Ovary (tissue), 9 donors: Measurements from ENCODE around the gene ACVRL1. TPM values are rescaled to one million over a fixed set of nuclear protein-coding genes. Genes with fewer than 3 reads are reported as not detected.
A peak's percentile ranks its signal among the peaks of the same experiment; 100 is the strongest.

Experiments
- DNase-seq, 5 donors: peaks; one replicate each; pipeline ENCODE4 v3.0.0-alpha.2; 2019 to 2020
- H3K27ac ChIP-seq, 2 donors: fragments of 200-600 bp; one replicate each; pipeline versions ENCODE4 v1.5.1 to v1.8.0; 2019 to 2022
- H3K27me3 ChIP-seq: fragments of 200-600 bp; one replicate; pipeline ENCODE4 v1.8.0; 2022
- H3K36me3 ChIP-seq: fragments of 200-600 bp; sonication (generic); one replicate; pipeline ENCODE4 v1.5.1; 2019
- H3K4me1 ChIP-seq: one replicate; pipeline ENCODE4 v1.8.1; 2013; ENCODE audit warnings: mild to moderate bottlenecking, moderate library complexity; ENCODE audit not compliant: insufficient read depth
- H3K4me3 ChIP-seq: fragments of 200-600 bp; sonication (generic); one replicate; pipeline ENCODE4 v1.5.1; 2017
- H3K9me3 ChIP-seq, 2 donors: fragments of 200-600 bp in 1 of 2; sonication (generic) in 1 of 2; one replicate each; pipeline versions ENCODE4 v1.5.1 to v1.8.1; 2013 to 2019; ENCODE audit warnings: mild to moderate bottlenecking in 1 of 2, moderate library complexity in 1 of 2
- CTCF ChIP-seq, 3 donors: fragments of 450-650 bp in 2 of 3; fragments of 200-600 bp in 1 of 3; IDR thresholded peaks; one replicate each; pipeline versions ENCODE4 v1.5.1 to v1.8.0; 2016 to 2022; ENCODE audit warnings: antibody characterized with exemption in 3 of 3, mild to moderate bottlenecking in 1 of 3
- EP300 ChIP-seq: sonication (generic); formaldehyde crosslinking; IDR thresholded peaks from one replicate; pipeline ENCODE4 v1.6.1; 2017; ENCODE audit warnings: antibody characterized with exemption
- POLR2A ChIP-seq: fragments of 450-650 bp; IDR thresholded peaks from one replicate; pipeline ENCODE4 v1.6.1; 2017; ENCODE audit warnings: antibody characterized with exemption, mild to moderate bottlenecking, moderate library complexity
- WGBS, 3 donors: extraction: QIAGEN DNeasy Blood & Tissue Kit in 1 of 3; methylation state at CpG; one replicate each; pipeline versions ENCODE4 v1.1.5 to v1.1.7; 2013 to 2017; 5-methylcytosine and 5-hydroxymethylcytosine counted together
- intact Hi-C, 4 donors: fragments of 100-400 bp; cut with DNase I; formaldehyde crosslinking; loops; one replicate each; pipeline versions ENCODE4 v1.11.0 to v1.15.1; 2022 to 2023
- polyA plus RNA-seq, 2 donors: library from polyadenylated mRNA; stranded (reverse); fragments of 200-250 nt in 1 of 2; fragments of 350-450 nt in 1 of 2; fragmentation: Illumina TruSeq in 1 of 2; extraction: RNeasy Lipid Tissue Mini Kit (QIAGEN cat#74804) in 1 of 2; gene quantifications; one replicate each; pipeline ENCODE4 v1.2.3, GENCODE V29; 2013 to 2014
- total RNA-seq, 7 donors: library from RNA; depleted of rRNA in 2 of 7; stranded (reverse); fragments of >200 nt in 2 of 7; fragmentation: NEBNext Ultra II Directional in 3 of 7; extraction: Animal tissue kit (Norgen Biotek cat#: 25700) in 3 of 7; gene quantifications; one replicate each; pipeline versions ENCODE4 v1.1.0 to v1.2.4, GENCODE V29; 2016 to 2023
- donor health status: DM: no; HTN: no; CAD: no; lungs with moderate emphysema.
- donor health status: DM: no; HTN: no; CAD: no.
- donor health status: Bipolar disorder and iron deficiency.
- donor health status: DM: yes; HTN: yes; CAD: no.
- donor health status: DM: no; HTN: no; CAD: no.
- donor health status: DM: yes; HTN: yes; CAD: no.

The ACVRL1 gene
- total and polyA plus RNA-seq, 9 donors = 5.7 to 17.6 (median 11.2) TPM

GRCh38 chr12:51866762-51867161 lies 40.5 kb upstream of the ACVRL1 start:
- no peak overlapping the region for H3K4me3 ChIP-seq
- no peak for DNase-seq
- H3K27me3 ChIP-seq = no peaks in the 10 kb centered on the region
- no peaks in the 10 kb centered on the region for H3K9me3 ChIP-seq
- TF ChIP-seq EP300 (no peak), POLR2A (no peak), CTCF (IDR thresholded peaks at IDR 0.05) (no peak)
- WGBS, 3 donors = 93 to 95% (median 93%) methylated on average over 8 of the region's 8 CpGs
- peaks cover 3% of the 10 kb centered on the region for H3K4me1 ChIP-seq
- intact Hi-C loops = no loop called here
- no peak overlapping the region for H3K27ac ChIP-seq
- no peaks in the 10 kb centered on the region for H3K36me3 ChIP-seq

GRCh38 chr12:51867371-51867770 lies 39.9 kb upstream of the ACVRL1 start:
- no peak for DNase-seq

GRCh38 chr12:51867796-51868428 lies 39.4 kb upstream of the ACVRL1 start:
- H3K9me3 ChIP-seq = no peaks in the 10 kb centered on the region
- no peaks in the 10 kb centered on the region for H3K36me3 ChIP-seq
- intact Hi-C loops = no loop called here
- TF ChIP-seq CTCF (IDR thresholded peaks at IDR 0.05) = no peak
- no peak for TF ChIP-seq EP300
- no peak for TF ChIP-seq POLR2A
- WGBS, 3 donors = 94 to 95% (median 95%) methylated on average over 12 of the region's 12 CpGs
- no peak overlapping the region for H3K4me3 ChIP-seq
- H3K27me3 ChIP-seq = no peaks in the 10 kb centered on the region
- peaks cover 3% of the 10 kb centered on the region for H3K4me1 ChIP-seq
- H3K27ac ChIP-seq = no peak overlapping the region
- DNase-seq = no peak

More at GRCh38 chr12:51867371-51867770, 39.9 kb upstream of the ACVRL1 start:
- Histone ChIP-seq H3K4me1 (peaks cover 3% of the 10 kb centered on the region), H3K9me3 (no peaks in the 10 kb centered on the region), H3K4me3 (no peak overlapping the region), H3K36me3 (no peaks in the 10 kb centered on the region), H3K27me3 (no peaks in the 10 kb centered on the region), H3K27ac (no peak overlapping the region)
- intact Hi-C loops = no loop called here
- no peak for TF ChIP-seq POLR2A
- TF ChIP-seq CTCF (IDR thresholded peaks at IDR 0.05) = no peak
- TF ChIP-seq EP300 = no peak

GRCh38 chr12:51868821-51869495 lies 38.3 kb upstream of the ACVRL1 start:
- Histone ChIP-seq H3K9me3 (no peaks in the 10 kb centered on the region), H3K27me3 (no peaks in the 10 kb centered on the region), H3K4me3 (peak overlapping the region; percentile 33), H3K4me1 (peaks cover 3% of the 10 kb centered on the region), H3K36me3 (no peaks in the 10 kb centered on the region), H3K27ac (no peak overlapping the region)
- peak in 2 of 5 donors; percentile 47 to 50 for DNase-seq
- TF ChIP-seq CTCF (IDR thresholded peaks at IDR 0.05) (no peak), POLR2A (no peak), EP300 (no peak)
- intact Hi-C loops = no loop called here
- WGBS, 3 donors = 2 to 3% (median 3%) methylated on average over 42 to 67 of the region's 67 CpGs
